Activated naive CD4-positive, alpha-beta T cell treated with anti-CD3 and anti-CD28 coated beads, Interleukin-2, amount 50 U/mL, for 24 hours (primary cell): ENCODE data around the gene NF1.
A peak's percentile ranks its signal among the peaks of the same experiment; 100 is the strongest.
"Not testable (repeated sequence)": the region's sequence is repeated elsewhere in the genome, so short reads cannot be mapped to it uniquely, and the experiment has no call there.

ENCODE experiments used
- H3K27ac Mint-ChIP-seq: one replicate; pipeline ENCODE4 v1.8.0; 2021; ENCODE audit warnings: mild to moderate bottlenecking, mixed read lengths
- H3K27me3 Mint-ChIP-seq: one replicate; pipeline ENCODE4 v1.8.0; 2021; ENCODE audit warnings: mixed read lengths
- H3K36me3 Mint-ChIP-seq: one replicate; pipeline ENCODE4 v1.8.0; 2021; ENCODE audit warnings: mixed read lengths
- H3K4me1 Mint-ChIP-seq: one replicate; pipeline ENCODE4 v1.8.0; 2021; ENCODE audit warnings: mixed read lengths
- H3K4me3 Mint-ChIP-seq: one replicate; pipeline ENCODE4 v1.8.0; 2021; ENCODE audit warnings: mild to moderate bottlenecking, mixed read lengths
- H3K9me3 Mint-ChIP-seq: one replicate; pipeline ENCODE4 v1.8.0; 2021; ENCODE audit warnings: mixed read lengths

The NF1 gene

DNA sequence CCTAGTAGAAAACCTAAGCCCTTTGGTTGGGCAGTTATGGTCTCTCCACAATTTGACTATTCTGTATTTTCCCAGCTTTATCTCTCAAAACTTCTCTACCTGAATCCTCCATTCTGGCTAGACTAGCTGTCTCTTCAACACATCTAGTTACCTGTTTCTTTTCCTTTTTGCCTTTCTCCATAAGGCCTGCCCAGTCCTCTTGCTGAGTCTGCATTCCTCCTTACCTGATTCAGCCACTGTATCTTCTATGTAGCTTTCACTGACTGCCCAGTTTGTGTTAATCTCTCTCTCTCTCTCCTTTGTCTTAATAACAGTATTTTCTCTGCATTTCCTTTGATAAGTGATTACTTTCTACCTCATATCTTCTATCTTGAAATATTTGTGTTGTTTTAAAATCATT lies 228.8 kb downstream of the NF1 start:
- H3K36me3 Mint-ChIP-seq, result peaks cover 9% of the 10 kb centered on the region
- H3K4me1 Mint-ChIP-seq, result peaks cover 35% of the 10 kb centered on the region
- no peaks in the 10 kb centered on the region for H3K9me3 Mint-ChIP-seq
- no peak overlapping the region for H3K27ac Mint-ChIP-seq
- no peak overlapping the region for H3K4me3 Mint-ChIP-seq
- no peaks in the 10 kb centered on the region for H3K27me3 Mint-ChIP-seq

DNA sequence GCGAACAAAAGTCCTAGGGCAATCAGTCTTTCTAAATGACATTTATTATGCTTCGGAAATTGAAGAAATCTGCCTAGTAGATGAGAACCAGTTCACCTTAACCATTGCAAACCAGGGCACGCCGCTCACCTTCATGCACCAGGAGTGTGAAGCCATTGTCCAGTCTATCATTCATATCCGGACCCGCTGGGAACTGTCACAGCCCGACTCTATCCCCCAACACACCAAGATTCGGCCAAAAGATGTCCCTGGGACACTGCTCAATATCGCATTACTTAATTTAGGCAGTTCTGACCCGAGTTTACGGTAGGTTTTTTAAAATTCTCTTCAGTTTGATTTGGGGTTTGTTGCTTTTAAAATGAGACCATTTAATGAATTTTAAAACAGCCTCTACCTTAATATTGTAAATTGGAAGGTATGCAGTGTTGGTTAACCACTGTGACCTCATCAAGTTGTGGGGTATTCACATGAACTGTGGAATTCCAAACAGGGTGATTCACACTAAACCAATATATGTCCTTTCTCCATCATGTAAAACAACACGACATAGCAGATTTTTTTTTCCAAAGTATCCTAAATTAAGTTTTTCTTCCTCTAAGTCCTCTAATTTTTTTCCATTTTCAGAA lies 232.9 kb downstream of the NF1 start:
- H3K36me3 Mint-ChIP-seq, result peaks cover 12% of the 10 kb centered on the region
- H3K4me3 Mint-ChIP-seq, result no peak overlapping the region

GRCh38 chr17:31328160-31328535 lies 233.4 kb downstream of the NF1 start:
- no peaks in the 10 kb centered on the region for H3K9me3 Mint-ChIP-seq
- H3K27ac Mint-ChIP-seq, result peak overlapping the region; percentile 62
- H3K36me3 Mint-ChIP-seq, result peaks cover 12% of the 10 kb centered on the region
- peaks cover 30% of the 10 kb centered on the region for H3K4me1 Mint-ChIP-seq
- no peak overlapping the region for H3K4me3 Mint-ChIP-seq
- no peaks in the 10 kb centered on the region for H3K27me3 Mint-ChIP-seq

More for the DNA sequence above, 232.9 kb downstream of the NF1 start:
- Mint-ChIP-seq H3K4me1 (peaks cover 33% of the 10 kb centered on the region), H3K27ac (peak overlapping the region; percentile 62), H3K27me3 (no peaks in the 10 kb centered on the region), H3K9me3 (no peaks in the 10 kb centered on the region)

- no peak overlapping the region for H3K4me3 Mint-ChIP-seq
- H3K4me1 Mint-ChIP-seq, result peaks cover 24% of the 10 kb centered on the region
- H3K9me3 Mint-ChIP-seq, result no peaks in the 10 kb centered on the region
- peaks cover 12% of the 10 kb centered on the region for H3K36me3 Mint-ChIP-seq
- no peak overlapping the region for H3K27ac Mint-ChIP-seq
- H3K27me3 Mint-ChIP-seq, result no peaks in the 10 kb centered on the region
These were observed 234.4 kb downstream of the NF1 start for GRCh38 chr17:31329221-31329620.

- H3K36me3 Mint-ChIP-seq, result peaks cover 11% of the 10 kb centered on the region
- H3K4me3 Mint-ChIP-seq, result no peak overlapping the region
- H3K27me3 Mint-ChIP-seq, result no peaks in the 10 kb centered on the region
- H3K4me1 Mint-ChIP-seq, result no peaks in the 10 kb centered on the region
- peak overlapping the region; percentile 49 for H3K27ac Mint-ChIP-seq
- no peaks in the 10 kb centered on the region for H3K9me3 Mint-ChIP-seq
These were observed 245.3 kb downstream of the NF1 start for GRCh38 chr17:31339906-31340661.

GRCh38 chr17:31345191-31345747 lies 250.5 kb downstream of the NF1 start:
- not testable (repeated sequence) for H3K27me3 Mint-ChIP-seq, H3K36me3 Mint-ChIP-seq, H3K4me1 Mint-ChIP-seq, H3K27ac Mint-ChIP-seq, H3K9me3 Mint-ChIP-seq, H3K4me3 Mint-ChIP-seq

GRCh38 chr17:31349454-31349853 lies 254.7 kb downstream of the NF1 start:
- Mint-ChIP-seq H3K4me1 (no peaks in the 10 kb centered on the region), H3K36me3 (peaks cover 17% of the 10 kb centered on the region), H3K27ac (no peak overlapping the region), H3K4me3 (no peak overlapping the region), H3K27me3 (no peaks in the 10 kb centered on the region), H3K9me3 (no peaks in the 10 kb centered on the region)

GRCh38 chr17:31355935-31356334 lies 261.2 kb downstream of the NF1 start:
- H3K4me3 Mint-ChIP-seq, result no peak overlapping the region
- peaks cover 21% of the 10 kb centered on the region for H3K36me3 Mint-ChIP-seq
- no peaks in the 10 kb centered on the region for H3K27me3 Mint-ChIP-seq
- H3K4me1 Mint-ChIP-seq, result no peaks in the 10 kb centered on the region
- no peak overlapping the region for H3K27ac Mint-ChIP-seq
- no peaks in the 10 kb centered on the region for H3K9me3 Mint-ChIP-seq

DNA sequence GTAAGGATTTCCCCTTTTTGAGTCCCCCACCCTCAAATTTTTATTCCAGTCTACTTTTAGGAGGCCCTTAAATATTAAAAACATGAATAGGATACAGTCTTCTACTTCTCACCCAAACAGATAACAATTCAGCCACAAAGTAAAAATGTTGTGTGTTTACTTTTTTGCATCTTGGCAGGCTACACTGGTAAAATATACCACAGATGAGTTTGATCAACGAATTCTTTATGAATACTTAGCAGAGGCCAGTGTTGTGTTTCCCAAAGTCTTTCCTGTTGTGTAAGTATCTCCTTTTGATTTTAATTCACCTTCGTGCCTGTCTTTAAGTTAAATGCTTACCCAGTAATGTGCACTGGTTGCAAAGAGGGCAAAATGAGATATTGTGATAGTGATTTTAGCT lies 262.3 kb downstream of the NF1 start:
- Mint-ChIP-seq H3K27me3 (no peaks in the 10 kb centered on the region), H3K36me3 (peaks cover 24% of the 10 kb centered on the region), H3K27ac (no peak overlapping the region), H3K4me1 (no peaks in the 10 kb centered on the region), H3K9me3 (no peaks in the 10 kb centered on the region), H3K4me3 (no peak overlapping the region)

DNA sequence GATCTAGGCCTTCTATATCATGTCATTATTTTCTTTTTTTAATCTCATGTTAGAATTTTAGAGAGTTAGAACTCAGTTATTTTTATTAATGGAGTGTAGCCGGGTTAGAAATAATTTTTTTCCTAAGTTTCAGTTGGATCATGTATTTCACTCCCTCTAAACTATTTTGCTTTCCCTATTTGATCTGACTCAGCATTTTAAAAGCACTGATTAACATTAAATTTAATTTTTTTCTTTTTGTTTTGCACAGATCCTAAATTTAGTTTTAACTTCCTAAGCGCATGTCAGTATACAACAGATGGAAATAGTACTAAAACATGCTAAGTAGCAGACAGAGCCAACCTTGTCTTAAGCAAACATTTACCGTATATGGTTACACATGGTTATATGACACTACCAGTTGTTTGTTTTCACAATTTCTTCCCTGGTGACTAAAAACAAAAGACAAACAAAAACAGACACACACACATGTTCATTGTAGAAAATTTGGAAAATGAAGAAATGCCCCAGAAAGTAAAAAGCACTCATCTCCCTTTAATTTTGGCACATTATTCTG lies 263.1 kb downstream of the NF1 start:
- no peak overlapping the region for H3K27ac Mint-ChIP-seq
- peaks cover 25% of the 10 kb centered on the region for H3K36me3 Mint-ChIP-seq
- no peak overlapping the region for H3K4me3 Mint-ChIP-seq
- H3K4me1 Mint-ChIP-seq, result no peaks in the 10 kb centered on the region
- no peaks in the 10 kb centered on the region for H3K27me3 Mint-ChIP-seq
- no peaks in the 10 kb centered on the region for H3K9me3 Mint-ChIP-seq

DNA sequence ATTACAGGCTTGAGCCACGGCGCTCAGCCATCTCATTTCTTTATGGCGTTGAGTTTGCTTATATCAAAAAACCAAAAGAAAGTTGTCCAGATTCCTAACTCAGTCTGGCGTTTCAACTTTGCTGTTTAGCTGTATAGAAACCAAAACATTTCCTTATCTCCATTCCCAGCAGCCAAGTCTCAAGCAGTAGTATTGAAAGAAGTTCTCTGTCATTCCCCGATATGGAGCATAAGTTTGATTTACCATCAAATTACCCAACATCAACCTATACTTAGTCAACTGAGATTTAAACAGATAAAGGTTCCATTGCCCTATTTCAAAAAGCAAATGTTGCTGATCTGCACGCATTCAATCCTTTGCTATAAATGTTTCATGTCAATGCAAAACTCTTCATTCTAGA lies 269.2 kb downstream of the NF1 start:
- no peak overlapping the region for H3K4me3 Mint-ChIP-seq
- H3K27me3 Mint-ChIP-seq, result no peaks in the 10 kb centered on the region
- H3K36me3 Mint-ChIP-seq, result peaks cover 13% of the 10 kb centered on the region
- no peaks in the 10 kb centered on the region for H3K9me3 Mint-ChIP-seq
- no peak overlapping the region for H3K27ac Mint-ChIP-seq
- no peaks in the 10 kb centered on the region for H3K4me1 Mint-ChIP-seq

GRCh38 chr17:31366088-31366487 lies 271.3 kb downstream of the NF1 start:
- H3K4me1 Mint-ChIP-seq, result peaks cover 5% of the 10 kb centered on the region
- peaks cover 7% of the 10 kb centered on the region for H3K36me3 Mint-ChIP-seq
- no peak overlapping the region for H3K27ac Mint-ChIP-seq
- H3K9me3 Mint-ChIP-seq, result no peaks in the 10 kb centered on the region
- H3K27me3 Mint-ChIP-seq, result no peaks in the 10 kb centered on the region
- H3K4me3 Mint-ChIP-seq, result no peak overlapping the region

DNA sequence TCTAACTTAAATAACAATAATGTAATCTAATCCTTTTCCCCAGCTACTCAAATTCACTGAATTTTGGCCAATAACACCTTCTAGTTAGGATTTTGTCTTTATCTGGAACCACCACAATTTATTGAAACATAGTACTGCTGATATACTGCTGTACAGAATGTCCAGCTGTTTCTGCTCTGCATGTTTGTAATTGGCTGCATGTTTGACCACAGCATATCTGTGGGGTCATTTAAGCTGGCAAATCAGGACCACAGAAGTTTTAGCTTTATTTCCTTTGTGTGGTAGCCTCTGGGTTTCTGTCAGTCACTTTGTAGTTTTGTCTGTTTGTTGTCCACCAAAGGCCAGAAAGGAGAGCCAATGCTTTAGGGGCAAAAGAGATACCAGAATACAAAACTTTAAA lies 274.5 kb downstream of the NF1 start:
- Mint-ChIP-seq H3K9me3 (no peaks in the 10 kb centered on the region), H3K27me3 (no peaks in the 10 kb centered on the region), H3K27ac (peak overlapping the region; percentile 55), H3K4me3 (no peak overlapping the region), H3K4me1 (peaks cover 28% of the 10 kb centered on the region), H3K36me3 (no peaks in the 10 kb centered on the region)

- Mint-ChIP-seq H3K27me3 (no peaks in the 10 kb centered on the region), H3K36me3 (no peaks in the 10 kb centered on the region), H3K4me1 (peaks cover 28% of the 10 kb centered on the region), H3K4me3 (no peak overlapping the region), H3K9me3 (no peaks in the 10 kb centered on the region), H3K27ac (peak overlapping the region; percentile 77)
These were observed 276.8 kb downstream of the NF1 start for GRCh38 chr17:31371511-31372097.

- Mint-ChIP-seq H3K9me3 (no peaks in the 10 kb centered on the region), H3K27ac (no peak overlapping the region), H3K4me3 (no peak overlapping the region), H3K4me1 (peaks cover 28% of the 10 kb centered on the region), H3K36me3 (peaks cover 4% of the 10 kb centered on the region), H3K27me3 (no peaks in the 10 kb centered on the region)
These were observed 278.6 kb downstream of the NF1 start for GRCh38 chr17:31373150-31374093.
